Measurements from ENCODE around the gene ZNF664. TPM values are rescaled to one million over a fixed set of nuclear protein-coding genes. Genes with fewer than 3 reads are reported as not detected.
A peak's percentile ranks its signal among the peaks of the same experiment; 100 is the strongest.

The ZNF664 gene
- total RNA-seq, 1 donor from 2014 or later = 27.7 TPM

GRCh38 chr12:123929946-123930583, 43.0 kb upstream of the ZNF664 start:
- no peak for TF ChIP-seq CTCF (IDR thresholded peaks at IDR 0.05)
- no peaks in the 10 kb centered on the region for H3K27me3 ChIP-seq
- peak in 1 of 2 donors; percentile 45 for DNase-seq (ENCODE audit: low spot score in 2 of 2)
- H3K27ac ChIP-seq = no peak overlapping the region
- intact Hi-C loops (cut with DNase I) = no loop called here
- no peaks in the 10 kb centered on the region for H3K36me3 ChIP-seq
- H3K9me3 ChIP-seq = no peaks in the 10 kb centered on the region
- no peaks in the 10 kb centered on the region for H3K4me1 ChIP-seq
- H3K4me3 ChIP-seq = no peak overlapping the region

- DNase-seq (ENCODE audit: low spot score in 2 of 2) = peak in 1 of 2 donors; percentile 46
- no peaks in the 10 kb centered on the region for H3K4me1 ChIP-seq
- intact Hi-C loops (cut with DNase I) = no loop called here
- TF ChIP-seq CTCF (IDR thresholded peaks at IDR 0.05) = no peak
- no peaks in the 10 kb centered on the region for H3K27me3 ChIP-seq
- no peaks in the 10 kb centered on the region for H3K9me3 ChIP-seq
- H3K36me3 ChIP-seq = peaks cover 6 to 14% of the 10 kb centered on the region in 2 donors
- no peak overlapping the region for H3K27ac ChIP-seq
- no peak overlapping the region for H3K4me3 ChIP-seq
These were observed 41.2 kb upstream of the ZNF664 start for GRCh38 chr12:123931686-123932321.

GRCh38 chr12:123933214-123933613, 39.8 kb upstream of the ZNF664 start:
- Histone ChIP-seq H3K36me3 (peaks cover 15 to 28% of the 10 kb centered on the region in 2 donors), H3K27ac (no peak overlapping the region), H3K27me3 (no peaks in the 10 kb centered on the region), H3K9me3 (no peaks in the 10 kb centered on the region), H3K4me1 (no peaks in the 10 kb centered on the region), H3K4me3 (no peak overlapping the region)
- intact Hi-C loops (cut with DNase I) = no loop called here
- TF ChIP-seq CTCF (IDR thresholded peaks at IDR 0.05) = no peak
- no peak for DNase-seq (ENCODE audit: low spot score in 2 of 2)

GRCh38 chr12:123934016-123934620, 38.9 kb upstream of the ZNF664 start:
- Histone ChIP-seq H3K9me3 (no peaks in the 10 kb centered on the region), H3K36me3 (peaks cover 16 to 30% of the 10 kb centered on the region in 2 donors), H3K4me3 (no peak overlapping the region), H3K27ac (no peak overlapping the region), H3K4me1 (no peaks in the 10 kb centered on the region), H3K27me3 (no peaks in the 10 kb centered on the region)
- peak in 1 of 2 donors; percentile 48 for DNase-seq (ENCODE audit: low spot score in 2 of 2)
- no peak for TF ChIP-seq CTCF (IDR thresholded peaks at IDR 0.05)
- intact Hi-C loops (cut with DNase I) = no loop called here

GRCh38 chr12:123934829-123935228, 38.2 kb upstream of the ZNF664 start:
- Histone ChIP-seq H3K4me1 (no peaks in the 10 kb centered on the region), H3K27me3 (no peaks in the 10 kb centered on the region), H3K27ac (no peak overlapping the region), H3K9me3 (no peaks in the 10 kb centered on the region), H3K36me3 (peaks cover 18 to 38% of the 10 kb centered on the region in 2 donors), H3K4me3 (no peak overlapping the region)
- DNase-seq (ENCODE audit: low spot score in 2 of 2) = peak in 1 of 2 donors; percentile 53
- intact Hi-C loops (cut with DNase I) = no loop called here
- no peak for TF ChIP-seq CTCF (IDR thresholded peaks at IDR 0.05)

All from ascending aorta (tissue), 2 donors.